Right kidney (tissue), 1 donor: ENCODE measurements around the gene LIFR.

ENCODE experiments used
- DNase-seq: peaks from one replicate; pipeline ENCODE4 v3.0.0-alpha.2; 2016

The LIFR gene

GRCh38 chr5:38515646-38516045 lies 40.8 kb downstream of the LIFR start:
- DNase-seq, result no peak

DNA sequence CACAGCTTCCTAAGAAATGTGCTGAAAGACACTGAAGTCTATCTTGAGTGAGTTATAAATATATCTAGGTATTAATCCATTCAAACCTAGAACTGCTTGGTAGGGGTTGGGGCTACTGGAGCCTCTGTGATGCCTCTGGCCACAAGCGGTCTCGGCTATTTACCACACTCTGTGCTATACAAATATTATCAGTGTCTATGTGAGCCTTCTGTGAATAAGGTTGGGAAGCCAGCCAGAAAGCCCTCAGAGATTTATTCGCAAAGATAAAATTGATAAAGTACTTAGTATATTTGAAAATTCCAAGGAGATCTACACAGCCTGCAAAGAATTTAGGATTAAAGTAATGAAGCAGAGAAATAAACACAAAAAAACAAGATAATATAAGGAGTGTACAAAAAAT lies 41.4 kb downstream of the LIFR start:
- DNase-seq, result no peak

DNA sequence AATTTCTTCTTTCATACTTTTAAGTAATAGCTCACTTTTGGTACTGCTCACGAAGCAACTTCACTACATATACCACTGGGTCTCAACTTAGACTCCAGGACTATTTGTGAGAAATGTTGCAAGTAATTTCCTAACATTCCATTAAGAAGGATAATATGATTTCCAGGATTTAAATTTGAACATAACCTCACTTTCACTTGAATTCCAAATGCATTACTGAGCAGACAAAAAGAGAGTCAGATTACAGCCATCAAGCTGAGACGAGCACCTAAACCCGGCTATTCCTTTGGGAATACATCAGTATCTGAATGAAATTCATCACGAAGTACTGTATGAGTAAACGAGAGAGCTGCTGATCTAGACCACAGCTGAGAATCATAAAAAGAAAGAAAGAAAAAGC lies 47.3 kb downstream of the LIFR start:
- DNase-seq, result no peak

- no peak for DNase-seq
These were observed 50.1 kb downstream of the LIFR start for GRCh38 chr5:38506302-38506701.

GRCh38 chr5:38500573-38501260 lies 55.7 kb downstream of the LIFR start:
- DNase-seq, result no peak

GRCh38 chr5:38497946-38498345 lies 58.5 kb downstream of the LIFR start:
- DNase-seq, result no peak

- DNase-seq, result no peak
These were observed 61.7 kb downstream of the LIFR start for GRCh38 chr5:38494763-38495162.

DNA sequence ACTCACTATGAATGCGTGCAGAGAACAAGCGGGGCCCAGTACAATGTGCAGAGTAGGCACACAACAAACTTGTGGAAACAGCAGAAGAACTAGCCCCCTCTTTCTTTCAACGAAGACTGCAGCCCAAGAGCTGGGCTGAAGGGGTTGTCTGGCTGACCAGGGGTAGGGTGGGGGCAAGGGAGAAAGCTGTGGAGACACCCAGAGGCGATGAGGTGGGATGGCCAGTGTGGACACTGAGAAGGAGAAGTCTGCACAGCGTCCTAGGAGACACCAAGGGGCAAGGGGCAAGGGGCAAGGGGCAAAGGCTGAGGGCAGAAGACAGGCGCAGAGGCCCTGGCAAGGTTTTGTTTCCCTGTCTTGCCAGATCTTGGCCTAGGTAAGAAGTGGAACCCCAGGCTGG lies 62.3 kb downstream of the LIFR start:
- DNase-seq, result no peak

- DNase-seq, result no peak
These were observed 72.5 kb downstream of the LIFR start for GRCh38 chr5:38483805-38484398.

- no peak for DNase-seq
These were observed 77.0 kb downstream of the LIFR start for GRCh38 chr5:38479315-38479904.

DNA sequence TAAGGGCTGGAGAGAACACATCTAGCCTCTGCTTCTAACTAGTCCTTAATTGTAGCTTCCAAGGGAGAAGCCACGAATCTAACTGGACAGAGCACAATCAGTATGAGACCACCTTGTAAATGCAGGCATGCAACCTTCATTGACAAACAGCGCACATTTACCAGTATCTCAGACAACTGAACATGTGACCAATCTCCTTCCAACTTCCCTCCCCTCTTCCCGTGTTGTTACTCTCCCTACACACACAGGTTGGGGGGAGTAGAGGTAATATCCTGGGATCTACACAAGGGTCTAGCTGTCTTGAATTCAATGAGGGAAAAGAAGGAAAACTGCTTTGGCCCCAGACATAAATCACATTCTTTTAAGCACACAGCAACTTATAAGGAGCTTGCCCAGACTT lies 77.6 kb downstream of the LIFR start:
- no peak for DNase-seq

GRCh38 chr5:38478166-38478565 lies 78.3 kb downstream of the LIFR start:
- no peak for DNase-seq

GRCh38 chr5:38473008-38473407 lies 83.4 kb downstream of the LIFR start:
- no peak for DNase-seq

DNA sequence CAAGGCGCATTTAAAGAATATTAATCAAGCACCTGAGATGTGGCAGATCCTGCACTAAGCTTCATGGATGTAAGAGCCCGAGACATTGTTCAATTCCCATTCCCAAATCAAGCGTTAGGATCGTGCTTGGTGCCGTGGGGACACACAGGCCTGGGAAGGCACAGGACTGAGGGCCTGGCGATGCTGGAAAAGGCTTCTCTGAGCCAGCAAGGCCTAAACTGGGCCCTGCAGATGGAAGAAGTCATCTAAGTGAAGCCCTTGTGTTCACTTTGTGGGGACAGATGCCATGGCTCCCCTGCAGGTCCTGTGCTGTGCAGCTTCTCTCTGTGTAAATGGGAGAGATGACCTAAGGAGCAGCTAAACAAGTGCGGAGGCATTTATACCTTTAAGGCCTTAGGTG lies 83.9 kb downstream of the LIFR start:
- DNase-seq, result no peak

GRCh38 chr5:38471709-38472108 lies 84.7 kb downstream of the LIFR start:
- DNase-seq, result no peak

- no peak for DNase-seq
These were observed 86.7 kb downstream of the LIFR start for GRCh38 chr5:38469707-38470267.

GRCh38 chr5:38468978-38469706 lies 87.3 kb downstream of the LIFR start:
- no peak for DNase-seq

DNA sequence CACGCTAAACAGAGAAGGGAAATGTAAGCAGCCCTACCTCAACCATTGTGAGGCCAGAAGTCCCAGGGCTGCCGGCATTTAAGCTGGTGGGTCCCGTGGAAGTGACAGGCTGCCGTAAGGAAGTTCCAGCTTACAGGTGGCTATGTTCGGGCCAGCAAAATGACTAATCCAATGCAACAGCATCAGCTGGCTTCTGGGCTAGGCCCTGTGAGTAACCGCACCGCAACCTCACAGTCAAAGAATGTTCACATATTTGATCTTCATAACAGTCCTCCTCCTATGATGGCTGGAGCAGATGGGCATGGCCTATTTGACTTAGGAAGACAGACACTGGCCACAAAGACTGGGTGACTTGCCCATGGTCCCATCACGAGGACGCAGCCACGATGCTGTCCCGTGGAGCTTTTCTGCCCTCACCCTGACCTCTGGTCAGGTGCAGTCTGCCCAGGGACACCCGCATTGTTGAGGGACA lies 88.2 kb downstream of the LIFR start:
- DNase-seq, result no peak

DNA sequence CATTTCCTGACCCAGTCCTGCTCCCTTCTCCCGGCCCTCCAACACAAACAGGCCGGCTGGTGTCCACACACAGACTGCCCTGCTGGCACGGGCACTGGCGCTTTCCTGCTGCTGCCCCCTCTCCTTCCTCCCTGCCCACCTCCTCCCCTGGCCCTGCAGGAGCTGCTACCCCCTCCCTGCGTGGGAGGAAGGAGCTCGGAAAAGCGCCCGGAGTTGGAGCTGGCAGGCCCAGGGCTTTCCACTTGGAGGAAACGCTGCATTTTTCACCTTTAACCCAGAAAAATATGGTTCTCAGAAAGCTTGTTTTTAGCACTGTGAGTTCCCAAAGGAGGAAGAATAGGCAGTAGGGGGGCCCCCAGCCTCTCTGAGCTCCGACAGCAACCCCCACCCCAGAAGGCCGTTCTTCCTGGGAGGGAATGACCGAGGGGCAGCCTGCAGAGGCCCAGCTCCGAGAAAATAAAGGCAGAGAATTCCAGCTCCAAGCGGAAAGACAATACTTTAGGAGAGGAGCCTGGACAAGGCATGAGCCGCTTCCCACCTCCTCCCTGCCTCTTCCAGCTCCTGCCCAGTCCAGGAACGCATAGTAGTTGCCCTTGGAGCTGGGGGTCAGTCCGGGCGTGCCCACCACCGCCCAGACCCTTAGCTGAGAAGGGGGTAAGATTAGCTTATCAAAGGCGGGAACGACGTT lies 88.9 kb downstream of the LIFR start:
- DNase-seq, result peak; percentile 80

- DNase-seq, result peak; percentile 53
These were observed 89.8 kb downstream of the LIFR start for GRCh38 chr5:38466424-38467189.

DNA sequence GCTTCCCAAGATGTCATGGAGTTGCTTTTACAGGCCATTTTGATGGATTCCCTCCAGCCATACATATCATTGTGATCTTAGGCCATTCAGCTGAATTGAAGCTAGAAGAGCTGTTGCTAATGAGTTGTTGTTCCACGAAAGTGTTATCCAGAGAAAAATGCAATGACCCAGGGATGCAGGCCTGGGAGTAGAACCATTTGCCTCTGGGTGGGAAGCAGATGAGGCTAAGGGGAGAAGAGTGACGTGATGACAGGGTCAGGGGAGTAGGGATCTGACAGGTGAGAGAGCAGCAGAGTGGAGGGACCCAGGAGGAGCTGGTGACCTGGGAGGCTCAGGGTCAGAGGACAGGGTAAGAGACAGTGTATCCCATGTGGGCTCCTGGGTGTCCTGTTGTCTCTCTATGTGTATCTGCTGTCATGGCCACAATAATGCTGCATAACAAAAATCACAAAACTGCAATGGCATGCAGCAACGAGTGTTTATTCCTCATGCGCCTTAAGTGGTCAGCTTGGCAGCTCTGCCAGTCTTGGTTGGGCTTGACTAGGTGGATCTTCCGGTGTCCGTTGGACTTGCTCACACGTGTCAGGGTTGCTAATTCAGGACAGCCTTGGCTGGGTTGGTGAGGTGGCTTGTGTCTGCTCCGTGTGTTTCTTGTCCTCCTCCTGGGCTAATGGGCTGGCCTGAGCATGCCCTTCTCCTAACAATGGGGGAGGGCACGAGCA lies 90.6 kb downstream of the LIFR start:
- no peak for DNase-seq
